ENCODE data around the gene KDM6B. TPM values are rescaled to one million over a fixed set of nuclear protein-coding genes. Genes with fewer than 3 reads are reported as not detected.

Gene KDM6B
- polyA plus RNA-seq, 1 donor from 2014 or later = 2.5 TPM

GRCh38 chr17:7864995-7865650, 31.1 kb downstream of the KDM6B start:
- Histone ChIP-seq H3K27ac (ENCODE audit: low read length) (no peak overlapping the region), H3K9ac (ENCODE audit: low read length) (no peak overlapping the region), H4K20me1 (ENCODE audit: insufficient read depth) (no peaks in the 10 kb centered on the region), H3K9me2 (ENCODE audit: insufficient read depth, low read length) (no peaks in the 10 kb centered on the region), H3K9me3 (ENCODE audit: low read length) (no peaks in the 10 kb centered on the region), H3K79me2 (replicated peaks; ENCODE audit: insufficient read depth, low read length) (peaks cover 5% of the 10 kb centered on the region), H3K36me3 (ENCODE audit: insufficient read depth, low read length) (no peaks in the 10 kb centered on the region), H2AFZ (ENCODE audit: low read depth, low read length) (no peak overlapping the region), H3K27me3 (ENCODE audit: insufficient read depth, low read depth, low read length) (no peaks in the 10 kb centered on the region), H3K4me2 (ENCODE audit: low read length) (no peak overlapping the region), H3F3A (ENCODE audit: insufficient read depth, low read length, poor library complexity, severe bottlenecking) (no peaks in the 10 kb centered on the region), H3K4me3 (ENCODE audit: low read length) (no peak overlapping the region)
- TF ChIP-seq SMC3 (conservative IDR thresholded peaks at IDR 0.05; ENCODE audit: poor library complexity) (no peak), EP300 (conservative IDR thresholded peaks at IDR 0.05; ENCODE audit: poor library complexity, severe bottlenecking) (no peak), MXI1 (conservative IDR thresholded peaks at IDR 0.05; ENCODE audit: poor library complexity, severe bottlenecking) (no peak), CTCF (IDR thresholded peaks at IDR 0.05; ENCODE audit: poor library complexity, severe bottlenecking) (no peak), RAD21 (conservative IDR thresholded peaks at IDR 0.05) (no peak), TAF1 (IDR thresholded peaks at IDR 0.05; ENCODE audit: low read depth) (no peak), POLR2AphosphoS5 (IDR thresholded peaks at IDR 0.05) (no peak), REST (IDR thresholded peaks at IDR 0.05; ENCODE audit: borderline replicate concordance) (no peak), EZH2 (IDR thresholded peaks at IDR 0.05; ENCODE audit: borderline replicate concordance, insufficient read depth, low read length, poor library complexity, severe bottlenecking) (no peak)

- H3K27me3 ChIP-seq (ENCODE audit: insufficient read depth, low read depth, low read length) = no peaks in the 10 kb centered on the region
Observed at GRCh38 chr17:7867881-7868329, 33.9 kb downstream of the KDM6B start.

More at GRCh38 chr17:7867881-7868329, 33.9 kb downstream of the KDM6B start:
- no peak overlapping the region for H3K4me2 ChIP-seq (ENCODE audit: low read length)
- no peak overlapping the region for H3K9ac ChIP-seq (ENCODE audit: low read length)
- no peak overlapping the region for H3K4me3 ChIP-seq (ENCODE audit: low read length)
- no peaks in the 10 kb centered on the region for H3K9me3 ChIP-seq (ENCODE audit: low read length)
- H3F3A ChIP-seq (ENCODE audit: insufficient read depth, low read length, poor library complexity, severe bottlenecking) = no peaks in the 10 kb centered on the region
- H3K27ac ChIP-seq (ENCODE audit: low read length) = no peak overlapping the region
- H3K36me3 ChIP-seq (ENCODE audit: insufficient read depth, low read length) = no peaks in the 10 kb centered on the region
- TF ChIP-seq TAF1 (IDR thresholded peaks at IDR 0.05; ENCODE audit: low read depth) = no peak
- no peak for TF ChIP-seq EZH2 (IDR thresholded peaks at IDR 0.05; ENCODE audit: borderline replicate concordance, insufficient read depth, low read length, poor library complexity, severe bottlenecking)
- no peak for TF ChIP-seq RAD21 (conservative IDR thresholded peaks at IDR 0.05)
- TF ChIP-seq CTCF (IDR thresholded peaks at IDR 0.05; ENCODE audit: poor library complexity, severe bottlenecking) = no peak
- TF ChIP-seq EP300 (conservative IDR thresholded peaks at IDR 0.05; ENCODE audit: poor library complexity, severe bottlenecking) = no peak
- TF ChIP-seq MXI1 (conservative IDR thresholded peaks at IDR 0.05; ENCODE audit: poor library complexity, severe bottlenecking) = no peak
- TF ChIP-seq POLR2AphosphoS5 (IDR thresholded peaks at IDR 0.05) = no peak
- TF ChIP-seq SMC3 (conservative IDR thresholded peaks at IDR 0.05; ENCODE audit: poor library complexity) = no peak
- no peak for TF ChIP-seq REST (IDR thresholded peaks at IDR 0.05; ENCODE audit: borderline replicate concordance)
- no peak overlapping the region for H2AFZ ChIP-seq (ENCODE audit: low read depth, low read length)
- no peaks in the 10 kb centered on the region for H3K9me2 ChIP-seq (ENCODE audit: insufficient read depth, low read length)
- H3K79me2 ChIP-seq (replicated peaks; ENCODE audit: insufficient read depth, low read length) = peaks cover 3% of the 10 kb centered on the region
- H4K20me1 ChIP-seq (ENCODE audit: insufficient read depth) = no peaks in the 10 kb centered on the region

Data from neural cell (in vitro differentiated cells).